ENCODE data around the gene PDIA2.
"Not testable (repeated sequence)": the region's sequence is repeated elsewhere in the genome, so short reads cannot be mapped to it uniquely, and the experiment has no call there.

Gene PDIA2

DNA sequence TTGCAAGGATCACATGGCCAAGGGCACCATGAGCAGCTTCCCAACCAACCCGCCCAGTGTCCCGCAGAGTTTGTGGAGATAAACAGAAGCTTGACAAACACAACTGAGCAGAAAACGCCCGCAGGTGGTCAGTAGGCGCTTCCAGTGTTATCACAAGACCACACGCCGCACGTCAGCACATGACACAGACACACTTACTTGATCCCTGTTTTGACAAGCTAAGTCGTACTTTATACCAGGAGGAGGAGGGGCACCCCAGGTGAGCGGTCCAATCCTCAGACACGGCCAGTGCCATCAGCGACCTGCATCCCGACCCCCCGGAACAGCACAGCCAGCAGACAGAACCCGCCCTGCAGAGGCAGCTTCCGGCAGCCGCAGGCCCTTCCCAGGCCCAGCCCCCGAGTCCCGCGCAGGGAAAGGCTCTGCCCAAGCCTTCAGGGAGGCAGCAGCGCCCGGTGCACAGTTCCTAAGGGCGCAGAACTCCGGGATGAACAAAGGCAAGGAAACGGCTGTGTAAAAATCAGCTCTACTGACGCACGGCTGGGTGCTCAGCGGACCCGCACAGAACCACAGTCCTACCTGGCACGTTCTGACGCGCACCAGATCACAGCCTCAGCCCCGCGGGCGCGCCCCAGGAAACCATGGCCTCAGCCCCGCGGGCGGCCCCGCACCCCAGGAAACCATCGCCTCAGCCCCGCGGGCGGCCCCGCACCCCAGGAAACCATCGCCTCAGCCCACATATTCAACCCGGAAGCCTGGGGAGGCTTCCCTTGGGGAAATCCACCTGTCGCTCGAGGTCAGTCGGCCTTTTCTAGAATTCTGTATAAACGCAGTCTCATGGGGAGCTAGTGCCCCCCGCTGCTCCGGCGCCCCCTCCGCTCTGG lies 41.7 kb downstream of the PDIA2 start:
- in situ Hi-C loops (cut with MboI; ENCODE audit: low sequenced_read_pairs), result no loop called here

DNA sequence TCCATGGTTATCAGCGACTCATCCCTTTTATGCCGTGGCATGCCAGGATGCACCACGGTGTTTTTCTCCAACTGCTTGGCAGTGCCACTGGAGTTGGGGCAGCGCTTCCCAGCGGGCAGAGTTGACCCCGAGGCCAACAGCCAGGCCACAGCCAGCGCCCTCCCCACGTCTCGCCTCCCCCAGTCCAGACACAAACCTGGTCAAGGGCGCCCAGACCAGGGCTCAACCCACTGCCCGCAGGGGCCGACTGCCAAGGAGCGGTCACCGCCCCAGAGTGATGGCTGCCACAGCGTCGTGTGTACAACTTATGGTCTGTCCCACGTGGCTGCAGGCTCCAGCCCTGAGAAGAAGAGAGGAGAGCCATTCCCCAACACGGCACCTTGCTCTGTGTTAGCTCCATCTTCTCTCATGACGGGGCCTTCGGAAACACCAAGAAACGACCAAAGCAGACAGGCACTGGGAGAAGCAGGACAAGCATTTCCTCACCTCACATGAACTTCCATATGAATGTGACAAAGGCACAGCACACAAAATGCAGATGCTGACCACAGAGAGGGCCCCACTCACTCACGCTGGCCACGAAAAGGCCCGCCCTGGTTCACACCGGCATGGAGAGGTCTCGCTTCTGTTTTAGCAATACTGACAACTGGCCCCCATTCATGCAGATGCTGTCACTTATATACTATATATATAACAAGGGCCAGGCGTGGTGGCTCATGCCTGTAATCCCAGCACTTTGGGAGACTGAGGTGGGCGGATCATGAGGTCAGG lies 42.6 kb downstream of the PDIA2 start:
- in situ Hi-C loops (cut with MboI; ENCODE audit: low sequenced_read_pairs), result no loop called here

DNA sequence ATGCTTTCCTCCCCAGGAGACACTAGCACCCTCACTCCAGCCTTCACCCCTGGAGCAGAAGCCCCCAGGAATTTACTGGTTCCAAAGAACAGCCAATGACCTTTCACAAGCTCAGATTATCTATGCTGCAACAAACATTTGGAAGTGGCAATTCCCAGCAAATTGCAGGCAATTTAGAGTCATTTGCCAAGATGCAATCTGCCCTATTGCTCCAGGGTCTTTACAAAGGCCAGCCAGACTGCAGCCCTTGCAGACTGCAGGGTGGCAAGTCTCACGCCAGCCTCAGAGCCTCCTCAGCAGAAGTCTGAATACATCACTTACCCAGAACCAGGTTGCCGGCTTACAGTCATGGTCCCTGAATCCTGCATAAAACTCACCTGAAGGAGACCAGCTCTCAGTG lies 47.8 kb downstream of the PDIA2 start:
- in situ Hi-C loops (cut with MboI; ENCODE audit: low sequenced_read_pairs), result no loop called here

DNA sequence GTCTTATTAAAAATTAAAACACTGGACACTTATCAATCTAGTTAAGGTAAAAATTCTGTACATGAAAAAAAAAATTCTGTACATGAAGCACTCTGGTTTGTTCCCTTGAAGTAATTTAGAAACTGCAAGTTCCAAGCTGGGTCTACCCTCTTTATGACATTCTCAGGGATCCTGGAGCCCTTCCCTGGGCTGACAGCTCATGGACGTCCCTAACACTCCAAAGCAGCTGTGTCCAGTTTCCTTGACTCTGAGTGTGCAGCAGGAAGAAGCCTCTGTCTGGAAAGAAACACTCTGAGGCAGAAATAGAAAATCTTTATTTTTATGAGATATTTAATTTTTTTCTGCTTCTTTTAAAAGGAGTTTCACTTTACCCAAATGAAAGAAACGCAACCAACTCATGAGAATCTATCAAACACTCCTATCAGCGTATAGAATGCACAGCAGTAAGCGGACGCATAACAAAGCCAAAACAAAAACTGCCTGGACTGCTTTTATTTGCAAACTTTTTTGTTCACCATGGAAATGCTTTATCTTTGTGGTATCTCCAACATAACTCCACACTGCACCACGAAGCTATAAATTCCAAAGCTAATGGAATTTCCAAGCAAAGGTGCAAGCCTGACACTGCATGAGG lies 48.3 kb downstream of the PDIA2 start:
- in situ Hi-C loops (cut with MboI; ENCODE audit: low sequenced_read_pairs), result not testable (repeated sequence)

DNA sequence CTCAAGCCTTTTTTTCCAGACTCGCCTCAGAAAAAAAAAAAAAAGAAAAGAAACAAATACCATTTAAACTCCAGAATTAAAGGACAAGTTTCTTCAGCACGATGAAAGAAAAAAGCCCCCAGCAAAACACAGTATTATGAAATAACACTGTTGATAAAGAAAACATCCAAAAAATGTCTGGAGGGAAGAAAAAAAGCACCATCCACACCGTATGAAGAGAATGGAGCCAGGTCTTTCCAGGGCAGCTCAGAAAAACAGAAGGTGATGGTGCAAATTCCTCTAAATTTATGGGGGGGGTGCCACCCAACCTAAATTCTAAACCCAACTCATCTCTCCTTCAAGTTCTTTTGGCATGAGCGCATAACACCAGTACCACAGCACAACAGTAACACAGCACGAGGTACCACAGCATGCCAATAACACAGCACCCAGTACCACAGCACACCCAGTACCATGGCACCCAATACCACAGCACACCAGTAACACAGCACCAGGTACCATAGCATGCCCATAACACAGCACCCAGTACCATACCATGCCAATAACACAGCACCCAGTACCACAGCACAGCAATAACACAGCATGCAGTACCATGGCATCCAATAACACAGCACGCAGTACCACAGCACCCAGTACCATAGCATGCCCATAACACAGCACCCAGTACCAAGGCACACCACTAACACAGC lies 50.6 kb downstream of the PDIA2 start:
- in situ Hi-C loops (cut with MboI; ENCODE audit: low sequenced_read_pairs), result no loop called here

DNA sequence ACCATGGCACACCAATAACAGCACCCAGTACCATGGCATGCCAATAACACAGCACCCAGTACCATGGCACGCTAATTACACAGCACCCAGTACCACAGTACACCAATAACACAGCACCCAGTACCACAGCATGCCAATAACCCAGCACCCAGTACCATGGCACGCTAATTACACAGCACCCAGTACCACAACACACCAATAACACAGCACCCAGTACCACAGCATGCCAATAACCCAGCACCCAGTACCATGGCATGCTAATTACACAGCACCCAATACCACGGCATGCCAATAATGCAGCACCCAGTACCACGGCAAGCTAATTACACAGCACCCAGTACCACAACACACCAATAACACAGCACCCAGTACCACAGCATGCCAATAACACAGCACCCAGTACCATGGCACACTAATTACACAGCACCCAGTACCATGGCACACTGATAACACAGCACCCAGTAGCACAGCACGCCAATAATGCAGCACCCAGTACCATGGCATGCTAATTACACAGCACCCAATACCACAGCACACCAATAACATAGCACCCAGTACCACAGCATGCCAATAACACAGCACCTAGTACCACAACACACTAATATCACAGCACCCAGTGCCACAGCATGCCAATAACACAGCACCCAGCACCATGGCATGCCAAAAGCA lies 51.3 kb downstream of the PDIA2 start:
- in situ Hi-C loops (cut with MboI; ENCODE audit: low sequenced_read_pairs), result not testable (repeated sequence)

DNA sequence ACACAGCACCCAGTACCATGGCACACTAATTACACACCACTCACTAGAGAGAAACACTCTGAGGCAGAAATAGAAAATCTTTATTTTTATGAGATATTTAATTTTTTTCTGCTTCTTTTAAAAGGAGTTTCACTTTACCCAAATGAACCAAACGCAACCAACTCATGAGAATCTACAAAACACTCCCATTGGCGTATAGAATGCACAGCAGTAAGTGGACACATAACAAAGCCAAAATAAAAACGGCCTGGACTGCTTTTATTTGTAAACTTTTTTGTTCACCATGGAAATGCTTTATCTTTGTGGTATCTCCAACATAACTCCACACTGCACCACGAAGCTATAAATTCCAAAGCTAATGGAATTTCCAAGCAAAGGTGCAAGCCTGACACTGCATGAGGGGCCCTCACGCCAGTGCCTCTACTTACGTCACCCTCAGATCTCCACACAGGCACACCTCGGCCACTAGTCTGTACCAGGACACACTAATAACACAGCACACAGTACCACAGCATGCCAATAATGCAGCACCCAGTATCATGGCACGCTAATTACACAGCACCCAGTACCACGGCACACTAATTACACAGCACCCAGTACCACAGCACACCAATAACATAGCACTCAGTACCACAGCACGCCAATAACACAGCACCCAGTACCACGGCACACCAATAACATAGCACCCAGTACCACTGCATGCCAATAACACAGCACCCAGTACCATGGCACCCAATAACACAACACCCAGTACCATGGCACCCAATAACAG lies 52.1 kb downstream of the PDIA2 start:
- in situ Hi-C loops (cut with MboI; ENCODE audit: low sequenced_read_pairs), result not testable (repeated sequence)

DNA sequence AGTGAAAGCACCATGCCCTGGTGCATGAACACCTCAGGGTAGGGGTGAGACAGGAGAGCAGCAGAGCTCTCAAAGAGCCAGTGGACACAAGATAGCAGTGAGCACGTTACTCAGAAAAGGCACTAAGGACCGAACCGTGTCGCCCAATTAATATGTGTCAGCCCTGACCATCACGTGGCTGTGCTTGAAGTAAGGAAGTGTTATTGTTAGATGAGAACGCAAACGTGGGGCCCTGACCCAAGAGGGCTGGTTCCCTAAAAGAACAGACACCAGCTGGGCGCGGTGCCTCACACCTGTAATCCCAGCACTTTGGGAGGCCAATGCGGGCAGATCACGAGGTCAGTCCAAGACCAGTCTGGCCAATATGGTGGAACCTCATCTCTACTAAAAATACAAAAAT lies 53.3 kb downstream of the PDIA2 start:
- in situ Hi-C loops (cut with MboI; ENCODE audit: low sequenced_read_pairs), result no loop called here
